HAP-1 (cell line): ENCODE measurements around the gene TTC7B.

ENCODE experiments used
- DNase-seq, 2 experiments: peaks; one replicate each; pipeline ENCODE4 v3.0.0-alpha.2; 2016 to 2020; ENCODE audit warnings: low spot score in 2 of 2
- H3K27me3 ChIP-seq: fragments of 250-450 bp; sonication (Bioruptor Pico); 2 replicates; pipeline ENCODE4 v1.5.1; 2020; ENCODE audit warnings: low read depth, mild to moderate bottlenecking, moderate library complexity
- H3K36me3 ChIP-seq: fragments of 250-450 bp; sonication (Bioruptor Pico); replicated peaks from 2 replicates; pipeline ENCODE4 v1.5.1; 2020; ENCODE audit warnings: mild to moderate bottlenecking
- H3K4me1 ChIP-seq: fragments of 250-450 bp; sonication (Bioruptor Pico); 2 replicates; pipeline ENCODE4 v1.5.1; 2020; ENCODE audit warnings: mild to moderate bottlenecking
- H3K4me3 ChIP-seq: fragments of 250-450 bp; sonication (Bioruptor Pico); 2 replicates; pipeline ENCODE4 v1.5.1; 2020; ENCODE audit warnings: mild to moderate bottlenecking, moderate library complexity
- H3K9me3 ChIP-seq: fragments of 250-450 bp; sonication (Bioruptor Pico); 2 replicates; pipeline ENCODE4 v1.5.1; 2020; ENCODE audit warnings: mild to moderate bottlenecking, moderate library complexity
- in situ Hi-C: fragments of 300-500 bp; cut with MboI; formaldehyde crosslinking; loops from 3 replicates; pipeline ENCODE4 v1.14.3; 2020; ENCODE audit warnings: low sequenced_read_pairs, inconsistent platforms, mixed read lengths

TTC7B gene

DNA sequence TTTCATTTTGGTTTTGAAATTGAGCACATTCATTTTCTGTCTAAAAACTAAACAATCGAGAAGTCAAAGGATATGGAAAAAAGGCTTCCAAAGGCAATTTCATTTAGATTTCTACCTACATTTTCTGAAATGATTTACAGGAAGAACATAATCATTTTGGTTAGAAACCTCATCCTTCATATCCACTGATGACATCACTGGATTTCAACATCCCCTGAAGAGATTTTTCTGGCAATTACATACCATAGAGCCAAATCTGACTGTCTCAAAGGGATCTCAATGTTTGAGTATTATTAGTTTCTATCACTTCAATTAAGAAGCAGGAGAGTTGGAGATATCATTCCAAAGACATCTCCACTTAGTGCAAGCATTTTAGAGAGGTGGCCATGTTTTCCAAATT, 137.8 kb downstream of the TTC7B start:
- H3K9me3 ChIP-seq = no peaks in the 10 kb centered on the region
- no peaks in the 10 kb centered on the region for H3K36me3 ChIP-seq
- in situ Hi-C loops = loop anchor here (25.0 kb wide), 1 partner anchor 266 kb away; no protein-coding TSS in a partner anchor

GRCh38 chr14:90677484-90678050, 138.7 kb downstream of the TTC7B start:
- Histone ChIP-seq H3K4me3 (no peak overlapping the region), H3K4me1 (peaks cover 2% of the 10 kb centered on the region; the same call in 1 of the 2 replicates), H3K27me3 (no peaks in the 10 kb centered on the region), H3K36me3 (0 out of 2 replicates have a peak, but pooled peaks cover under 1% of the 10 kb centered on the region), H3K9me3 (no peaks in the 10 kb centered on the region)
- DNase-seq = no peak
- in situ Hi-C loops = loop anchor here (25.0 kb wide), 1 partner anchor 265 kb away; no protein-coding TSS in a partner anchor

More for the DNA sequence above, 137.8 kb downstream of the TTC7B start:
- Histone ChIP-seq H3K27me3 (no peaks in the 10 kb centered on the region), H3K4me1 (no peaks in the 10 kb centered on the region), H3K4me3 (no peak overlapping the region)
- no peak for DNase-seq

- no peak for DNase-seq
- Histone ChIP-seq H3K36me3 (0 out of 2 replicates have a peak, but pooled peaks cover 3% of the 10 kb centered on the region), H3K4me1 (peaks cover 2% of the 10 kb centered on the region; the same call in 1 of the 2 replicates), H3K9me3 (no peaks in the 10 kb centered on the region), H3K4me3 (no peak overlapping the region), H3K27me3 (no peaks in the 10 kb centered on the region)
- in situ Hi-C loops = loop anchor here (25.0 kb wide), 1 partner anchor 265 kb away; no protein-coding TSS in a partner anchor
Observed at GRCh38 chr14:90676912-90677311, 139.3 kb downstream of the TTC7B start.

DNA sequence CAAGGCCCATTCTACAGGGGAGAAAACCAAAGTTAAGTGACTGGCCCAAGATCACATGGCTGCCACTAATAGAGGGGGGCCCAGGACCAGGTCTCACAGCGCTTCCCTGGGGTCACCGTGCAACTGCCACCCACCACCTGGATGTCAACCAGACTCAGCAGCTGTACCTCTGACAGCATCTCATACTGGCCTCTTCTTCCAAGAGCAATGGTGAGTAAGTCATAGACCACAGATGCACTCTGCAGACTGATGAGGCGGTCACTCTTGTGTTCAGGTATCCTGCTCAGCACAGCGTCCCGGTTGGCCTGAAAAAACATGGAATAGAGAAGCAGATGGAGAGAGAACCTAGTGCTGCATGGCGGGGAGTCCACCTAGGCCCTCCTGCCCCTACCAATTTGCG, 139.9 kb downstream of the TTC7B start:
- no peak for DNase-seq
- Histone ChIP-seq H3K9me3 (no peaks in the 10 kb centered on the region), H3K36me3 (peaks cover 3% of the 10 kb centered on the region; the same call in 1 of the 2 replicates), H3K27me3 (no peaks in the 10 kb centered on the region), H3K4me1 (peaks cover 2% of the 10 kb centered on the region; the same call in 1 of the 2 replicates), H3K4me3 (no peak overlapping the region)
- in situ Hi-C loops = loop anchor here (25.0 kb wide), 1 partner anchor 264 kb away; no protein-coding TSS in a partner anchor

DNA sequence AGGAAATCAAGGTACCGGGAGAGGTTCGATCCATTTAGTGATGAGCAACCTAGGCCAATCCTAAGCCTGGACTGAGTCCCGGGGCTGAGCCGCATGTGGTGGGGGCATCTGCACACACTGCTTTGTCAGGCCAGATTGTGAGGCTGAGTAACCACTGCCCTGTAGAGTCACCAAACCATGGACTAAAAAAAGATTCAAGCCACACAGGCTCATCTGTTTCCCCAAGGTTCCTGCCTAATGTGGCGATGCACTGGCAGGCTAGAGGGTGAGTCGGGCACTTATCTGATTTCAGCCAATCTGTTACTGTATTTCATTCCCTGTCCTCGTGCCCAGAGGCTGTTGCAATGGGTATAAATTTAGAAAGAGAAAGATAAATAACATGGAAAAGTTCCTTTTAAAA, 140.8 kb downstream of the TTC7B start:
- H3K36me3 ChIP-seq = peaks cover 3% of the 10 kb centered on the region; the same call in 1 of the 2 replicates
- H3K9me3 ChIP-seq = no peaks in the 10 kb centered on the region
- no peak overlapping the region for H3K4me3 ChIP-seq
- DNase-seq = no peak
- in situ Hi-C loops = loop anchor here (25.0 kb wide), 1 partner anchor 263 kb away; no protein-coding TSS in a partner anchor
- H3K4me1 ChIP-seq = peaks cover 2% of the 10 kb centered on the region; the same call in 1 of the 2 replicates
- no peaks in the 10 kb centered on the region for H3K27me3 ChIP-seq

GRCh38 chr14:90674716-90675115, 141.5 kb downstream of the TTC7B start:
- no peak for DNase-seq
- no peaks in the 10 kb centered on the region for H3K9me3 ChIP-seq
- H3K36me3 ChIP-seq = peaks cover 3% of the 10 kb centered on the region; the same call in 1 of the 2 replicates
- no peaks in the 10 kb centered on the region for H3K27me3 ChIP-seq
- in situ Hi-C loops = loop anchor here (25.0 kb wide), 1 partner anchor 262 kb away; no protein-coding TSS in a partner anchor
- H3K4me3 ChIP-seq = no peak overlapping the region
- peaks cover 2% of the 10 kb centered on the region; the same call in 1 of the 2 replicates for H3K4me1 ChIP-seq

GRCh38 chr14:90674043-90674670, 142.1 kb downstream of the TTC7B start:
- no peak overlapping the region for H3K4me3 ChIP-seq
- peaks cover 3% of the 10 kb centered on the region; the same call in 1 of the 2 replicates for H3K36me3 ChIP-seq
- no peak for DNase-seq
- in situ Hi-C loops = no loop called here
- H3K4me1 ChIP-seq = peaks cover 2% of the 10 kb centered on the region; the same call in 1 of the 2 replicates
- H3K9me3 ChIP-seq = no peaks in the 10 kb centered on the region
- no peaks in the 10 kb centered on the region for H3K27me3 ChIP-seq

GRCh38 chr14:90671382-90672234, 144.6 kb downstream of the TTC7B start:
- no peak for DNase-seq
- Histone ChIP-seq H3K27me3 (no peaks in the 10 kb centered on the region), H3K4me1 (peaks cover 2% of the 10 kb centered on the region; the same call in 1 of the 2 replicates), H3K9me3 (no peaks in the 10 kb centered on the region), H3K36me3 (peaks cover 3% of the 10 kb centered on the region; the same call in 1 of the 2 replicates), H3K4me3 (no peak overlapping the region)
- in situ Hi-C loops = no loop called here

- peaks cover 3% of the 10 kb centered on the region; the same call in 1 of the 2 replicates for H3K36me3 ChIP-seq
- H3K27me3 ChIP-seq = no peaks in the 10 kb centered on the region
- H3K9me3 ChIP-seq = no peaks in the 10 kb centered on the region
- no peak overlapping the region for H3K4me3 ChIP-seq
- in situ Hi-C loops = no loop called here
- peaks cover 2% of the 10 kb centered on the region; the same call in 1 of the 2 replicates for H3K4me1 ChIP-seq
- DNase-seq = no peak
Observed at GRCh38 chr14:90669731-90670130, 146.5 kb downstream of the TTC7B start.

DNA sequence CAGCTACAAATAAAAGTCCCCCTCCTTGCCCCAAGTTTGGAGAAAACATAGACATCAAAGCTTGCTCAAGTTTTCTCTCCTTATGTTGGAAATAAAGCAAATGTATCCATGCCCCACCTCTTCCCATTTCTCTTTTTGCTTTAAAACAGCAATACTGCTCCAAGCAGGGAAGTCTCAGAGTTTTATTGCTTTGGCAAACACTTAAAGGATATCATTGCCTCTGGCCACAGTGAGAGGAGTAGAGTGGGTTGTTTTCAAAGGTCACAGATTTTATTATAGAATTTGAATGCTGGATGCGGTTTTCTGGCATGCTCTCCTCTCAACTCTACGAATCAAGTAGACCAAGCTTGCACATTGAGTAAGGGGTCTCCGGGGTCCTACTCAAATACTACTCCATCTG, 149.7 kb downstream of the TTC7B start:
- H3K4me1 ChIP-seq = no peaks in the 10 kb centered on the region
- H3K36me3 ChIP-seq = no peaks in the 10 kb centered on the region; the same call in 1 of the 2 replicates
- in situ Hi-C loops = no loop called here
- no peaks in the 10 kb centered on the region for H3K27me3 ChIP-seq
- H3K4me3 ChIP-seq = no peak overlapping the region
- no peak for DNase-seq
- no peaks in the 10 kb centered on the region for H3K9me3 ChIP-seq

DNA sequence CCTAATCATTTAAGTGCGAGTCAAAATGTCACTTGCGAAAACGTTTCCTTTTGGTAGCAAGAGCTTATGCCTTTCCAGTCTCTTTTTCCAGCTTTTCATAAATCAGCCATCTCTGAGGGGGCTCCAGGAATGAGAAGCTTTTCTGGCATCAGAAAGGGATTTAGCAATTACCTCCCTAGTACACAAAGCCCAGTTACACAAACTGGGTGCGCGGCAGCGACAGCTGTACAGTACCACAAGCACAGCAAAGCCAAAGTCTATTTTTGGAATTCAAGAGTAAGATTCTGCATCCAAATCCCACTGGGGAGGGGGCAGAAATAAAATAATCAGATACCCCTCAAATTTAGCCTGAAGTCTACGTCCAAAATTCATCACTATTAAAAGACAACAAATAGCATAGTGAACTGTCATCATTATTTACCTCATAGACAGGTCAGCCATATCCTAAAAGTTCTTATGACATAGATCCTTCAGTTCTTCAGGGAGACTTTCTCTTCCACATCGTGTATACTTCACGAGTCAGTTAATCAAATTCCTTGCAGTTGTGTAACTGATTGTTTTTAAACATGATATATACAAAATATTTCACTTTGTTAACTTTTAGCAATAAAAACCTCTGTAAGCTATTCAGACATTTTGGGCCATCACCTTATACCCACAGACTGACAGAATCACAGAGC, 150.8 kb downstream of the TTC7B start:
- Histone ChIP-seq H3K4me1 (no peaks in the 10 kb centered on the region), H3K36me3 (no peaks in the 10 kb centered on the region), H3K9me3 (no peaks in the 10 kb centered on the region), H3K27me3 (no peaks in the 10 kb centered on the region), H3K4me3 (no peak overlapping the region)
- no peak for DNase-seq
- in situ Hi-C loops = no loop called here

DNA sequence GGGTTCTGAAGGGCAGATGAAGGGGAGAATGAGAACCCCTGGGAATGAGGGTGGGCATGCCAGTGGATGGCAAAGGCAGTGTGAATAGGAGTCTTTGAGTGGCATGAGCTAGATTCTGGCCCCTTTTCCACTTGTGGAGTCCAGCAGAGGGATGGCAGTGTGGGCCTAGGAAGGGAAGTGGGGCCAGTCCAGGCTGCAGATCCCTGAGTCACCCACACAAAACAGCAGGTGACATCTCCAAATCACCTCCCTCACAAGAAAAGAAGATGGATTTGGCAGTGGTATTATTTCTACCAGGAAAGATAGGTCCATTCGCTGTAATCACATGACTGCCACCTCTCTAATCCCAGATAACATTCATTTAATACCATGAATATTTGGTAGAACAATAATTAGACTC, 151.3 kb downstream of the TTC7B start:
- Histone ChIP-seq H3K4me3 (no peak overlapping the region), H3K27me3 (no peaks in the 10 kb centered on the region), H3K9me3 (no peaks in the 10 kb centered on the region), H3K4me1 (no peaks in the 10 kb centered on the region), H3K36me3 (no peaks in the 10 kb centered on the region)
- in situ Hi-C loops = no loop called here
- no peak for DNase-seq

- Histone ChIP-seq H3K9me3 (no peaks in the 10 kb centered on the region), H3K36me3 (no peaks in the 10 kb centered on the region), H3K4me1 (no peaks in the 10 kb centered on the region), H3K27me3 (no peaks in the 10 kb centered on the region), H3K4me3 (no peak overlapping the region)
- in situ Hi-C loops = no loop called here
- no peak for DNase-seq
Observed at GRCh38 chr14:90663680-90664079, 152.6 kb downstream of the TTC7B start.
